HG03139 (cell line): ENCODE data around the gene LCE3A.

Experiments used
- ATAC-seq: cut with Tn5 transposase; IDR thresholded peaks from one replicate; pipeline ENCODE4 v1.9.1; 2021; ENCODE audit not compliant: unreplicated experiment

Gene LCE3A

GRCh38 chr1:152577168-152577567 lies 45.7 kb downstream of the LCE3A start:
- no peak for ATAC-seq
